Right cardiac atrium (tissue), 5 donors: ENCODE data around the gene SP100. TPM values are rescaled to one million over a fixed set of nuclear protein-coding genes. Genes with fewer than 3 reads are reported as not detected.

Experiments used
- ATAC-seq, 2 donors: fragments of 200-7000 bp; cut with Tn5 transposase; one replicate each; pipeline versions ENCODE4 v1.8.0 to v1.9.1; 2020; ENCODE audit warnings: moderate library complexity in 2 of 2, mild to moderate bottlenecking in 1 of 2
- DNase-seq, 3 donors: peaks; one replicate each; pipeline ENCODE4 v3.0.0-alpha.2; 2020
- H3K27ac ChIP-seq: one replicate; pipeline ENCODE4 v1.5.1; 2013; ENCODE audit warnings: mild to moderate bottlenecking, low read length, control low read depth, moderate library complexity
- H3K27me3 ChIP-seq: one replicate; pipeline ENCODE4 v1.6.1; 2013; ENCODE audit not compliant: control insufficient read depth, insufficient read depth
- H3K4me1 ChIP-seq: one replicate; pipeline ENCODE4 v1.6.1; 2013; ENCODE audit warnings: low read length; ENCODE audit not compliant: control insufficient read depth, insufficient read depth
- H3K4me3 ChIP-seq: one replicate; pipeline ENCODE4 v1.5.1; 2013; ENCODE audit warnings: low read length, control low read depth
- H3K9me3 ChIP-seq: one replicate; pipeline ENCODE4 v1.6.1; 2013; ENCODE audit warnings: low read length; ENCODE audit not compliant: control insufficient read depth
- WGBS: extraction: QIAGEN DNeasy Blood & Tissue Kit; methylation state at CpG from one replicate; pipeline ENCODE4 v1.1.7; 2013; 5-methylcytosine and 5-hydroxymethylcytosine counted together
- intact Hi-C, 4 donors: fragments of 100-400 bp; cut with DNase I; formaldehyde crosslinking; loops; one replicate each; pipeline versions ENCODE4 v1.11.0 to v1.14.0; 2022 to 2023
- polyA plus RNA-seq: library from polyadenylated mRNA; stranded (reverse); fragments of 200-250 nt; gene quantifications from one replicate; pipeline ENCODE4 v1.2.3, GENCODE V29; 2013
- total RNA-seq, 4 donors: library from RNA; stranded (reverse); fragmentation: NEBNext Ultra II Directional; extraction: Animal tissue kit (Norgen Biotek cat#: 25700); gene quantifications; one replicate each; pipeline ENCODE4 v1.2.1, GENCODE V29; 2021
- donor health status: healthy with polysubstance abuse.
- donor health status: DM: no; HTN: yes; CAD: no.
- donor health status: DM: no; HTN: no; CAD: no.
- donor health status: DM: no; HTN: yes; CAD: no; lungs with severe emphysema.
- donor health status: DM: yes; HTN: yes; CAD: no.

SP100 gene
- total and polyA plus RNA-seq, 5 donors = 64.5 to 88.3 (median 72.1) TPM

DNA sequence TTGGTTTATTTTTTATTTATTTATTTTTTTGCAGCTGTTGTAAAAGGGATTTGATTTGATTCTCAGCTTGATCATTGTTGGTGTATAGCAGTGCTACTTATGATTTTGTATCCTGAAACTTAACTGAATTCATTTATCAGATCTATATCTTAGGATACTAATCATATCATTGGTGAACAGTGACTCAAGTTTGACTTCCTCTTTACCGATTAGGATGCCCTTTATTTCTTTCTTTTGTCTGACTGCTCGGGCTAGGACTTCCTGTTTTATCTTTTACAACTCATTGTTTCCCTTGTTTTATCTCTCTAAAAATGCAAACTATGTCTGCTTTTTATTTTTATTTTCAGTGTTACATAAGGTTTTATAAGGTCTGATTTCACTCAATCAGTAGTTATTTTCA is 23.6 kb downstream of the SP100 start:
- Histone ChIP-seq H3K4me1 (peaks cover 3% of the 10 kb centered on the region), H3K4me3 (no peak overlapping the region), H3K9me3 (no peaks in the 10 kb centered on the region), H3K27ac (no peak overlapping the region), H3K27me3 (no peaks in the 10 kb centered on the region)
- intact Hi-C loops = no loop called here
- ATAC-seq = peak in 1 of 2 donors; percentile 43
- no peak for DNase-seq
- WGBS = 18% methylated on average over 2 of the region's 2 CpGs

GRCh38 chr2:230441227-230441897 is 25.4 kb downstream of the SP100 start:
- ATAC-seq = peak; percentile 72 to 85
- peak in 2 of 3 donors; percentile 32 to 60 for DNase-seq
- peaks cover 3% of the 10 kb centered on the region for H3K4me1 ChIP-seq
- H3K27ac ChIP-seq = no peak overlapping the region
- no peak overlapping the region for H3K4me3 ChIP-seq
- WGBS = 61% methylated on average over 4 of the region's 4 CpGs
- H3K9me3 ChIP-seq = no peaks in the 10 kb centered on the region
- intact Hi-C loops = no loop called here
- H3K27me3 ChIP-seq = no peaks in the 10 kb centered on the region

GRCh38 chr2:230443541-230443940 is 27.5 kb downstream of the SP100 start:
- intact Hi-C loops = no loop called here
- H3K4me1 ChIP-seq = peaks cover 3% of the 10 kb centered on the region
- 90% methylated on average over 2 of the region's 2 CpGs for WGBS

GRCh38 chr2:230444832-230445231 is 28.8 kb downstream of the SP100 start:
- no peak for DNase-seq
- Histone ChIP-seq H3K9me3 (no peaks in the 10 kb centered on the region), H3K4me3 (no peak overlapping the region), H3K27ac (no peak overlapping the region), H3K27me3 (no peaks in the 10 kb centered on the region), H3K4me1 (peaks cover 3% of the 10 kb centered on the region)
- WGBS = 82% methylated on average over 2 of the region's 2 CpGs
- intact Hi-C loops = no loop called here
- no peak for ATAC-seq

More at GRCh38 chr2:230443541-230443940, 27.5 kb downstream of the SP100 start:
- Histone ChIP-seq H3K4me3 (no peak overlapping the region), H3K27me3 (no peaks in the 10 kb centered on the region), H3K9me3 (no peaks in the 10 kb centered on the region), H3K27ac (no peak overlapping the region)
- DNase-seq = no peak
- no peak for ATAC-seq

- no peaks in the 10 kb centered on the region for H3K27me3 ChIP-seq
- no peak for ATAC-seq
- 84% methylated on average over 7 of the region's 7 CpGs for WGBS
- DNase-seq = no peak
- no peak overlapping the region for H3K27ac ChIP-seq
- no peak overlapping the region for H3K4me3 ChIP-seq
- H3K4me1 ChIP-seq = peaks cover 1% of the 10 kb centered on the region
- H3K9me3 ChIP-seq = no peaks in the 10 kb centered on the region
- intact Hi-C loops = no loop called here
These were observed 31.0 kb downstream of the SP100 start for GRCh38 chr2:230447036-230447435.

DNA sequence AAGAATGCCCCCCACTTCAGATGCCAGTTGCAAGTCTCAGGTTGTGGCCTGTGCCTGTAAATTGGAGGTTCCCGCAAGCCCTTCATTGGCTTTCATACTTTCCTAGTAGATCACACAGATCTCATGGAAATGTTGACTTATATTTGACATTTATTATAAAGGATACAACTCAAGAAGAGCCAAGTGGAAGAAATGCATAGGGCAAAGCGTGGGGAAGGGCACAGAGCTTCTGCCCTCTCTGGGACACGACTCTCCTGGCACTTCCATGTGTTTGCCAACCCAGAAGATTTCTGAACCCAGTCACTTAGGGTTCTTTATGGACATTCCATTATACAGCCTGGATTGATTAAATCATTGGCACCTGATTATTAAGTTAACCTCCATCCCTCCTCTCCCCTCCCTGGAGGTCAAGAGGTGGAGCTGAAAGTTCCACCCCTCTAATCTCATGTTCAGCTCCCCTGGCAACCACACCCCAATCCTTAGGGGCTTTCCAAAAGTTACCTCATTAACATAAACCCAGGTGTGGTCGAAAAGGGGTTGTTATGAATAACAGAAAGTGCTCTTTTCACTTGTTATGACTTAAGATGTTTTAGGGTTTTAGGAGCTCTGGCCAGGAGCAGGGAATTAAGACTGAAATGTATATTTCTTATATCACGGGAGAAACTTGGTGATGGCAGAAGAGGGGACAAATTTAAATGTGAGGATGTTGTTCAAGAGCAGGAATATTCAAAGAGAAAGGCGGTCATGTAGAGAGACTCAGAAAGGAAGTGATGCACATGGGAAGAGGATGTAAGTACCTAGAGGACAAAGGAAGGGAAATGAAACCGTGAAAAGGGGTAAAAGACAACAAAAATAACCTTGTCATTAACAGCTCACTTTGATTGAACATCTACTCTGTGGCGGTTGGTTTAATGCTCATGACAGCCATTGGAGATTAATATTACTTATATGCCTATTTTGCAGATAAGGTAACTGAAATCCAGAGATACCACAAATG is 31.8 kb downstream of the SP100 start:
- Histone ChIP-seq H3K27ac (no peak overlapping the region), H3K4me3 (no peak overlapping the region), H3K27me3 (no peaks in the 10 kb centered on the region), H3K9me3 (no peaks in the 10 kb centered on the region), H3K4me1 (peaks cover 1% of the 10 kb centered on the region)
- ATAC-seq (no peak), DNase-seq (no peak)
- 81% methylated on average over 8 of the region's 8 CpGs for WGBS
- intact Hi-C loops = no loop called here

DNA sequence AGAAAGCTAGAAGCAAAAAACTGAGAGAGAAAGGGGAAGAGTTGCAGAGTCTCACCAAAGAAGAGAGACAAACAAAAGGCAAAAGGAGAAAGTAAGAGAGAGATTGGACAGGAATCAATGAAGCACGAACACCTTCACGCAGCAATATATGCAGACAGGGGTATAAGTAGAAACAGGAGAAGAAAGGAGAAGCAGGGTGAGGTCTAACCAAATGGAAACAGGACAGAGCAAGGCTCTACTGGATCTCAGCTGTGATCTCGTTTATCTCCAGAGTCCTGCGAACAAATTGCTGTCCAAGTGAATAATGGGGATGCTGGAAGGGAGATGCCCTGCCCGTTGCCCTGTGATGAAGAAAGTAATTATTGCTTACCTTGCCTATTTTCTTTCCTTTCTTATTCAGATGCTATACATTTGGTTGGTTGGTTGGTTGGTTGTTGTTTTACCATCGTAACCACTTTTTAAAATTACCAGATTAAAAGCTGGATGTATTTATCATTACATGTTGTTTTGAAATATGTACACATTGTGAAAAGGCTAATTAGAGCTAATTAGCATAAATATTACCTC is 34.0 kb downstream of the SP100 start:
- Histone ChIP-seq H3K9me3 (no peaks in the 10 kb centered on the region), H3K4me1 (no peaks in the 10 kb centered on the region), H3K4me3 (no peak overlapping the region), H3K27ac (no peak overlapping the region), H3K27me3 (no peaks in the 10 kb centered on the region)
- no peak for ATAC-seq
- no peak for DNase-seq
- 90% methylated on average over 6 of the region's 6 CpGs for WGBS
- intact Hi-C loops = no loop called here

GRCh38 chr2:230453006-230453405 is 37.0 kb downstream of the SP100 start:
- no peaks in the 10 kb centered on the region for H3K27me3 ChIP-seq
- whole genome bisulfite sequencing = 87% methylated on average over 2 of the region's 2 CpGs
- no peaks in the 10 kb centered on the region for H3K9me3 ChIP-seq
- ATAC-seq (no peak), DNase-seq (no peak)
- no peak overlapping the region for H3K27ac ChIP-seq
- intact Hi-C loops = no loop called here
- H3K4me3 ChIP-seq = no peak overlapping the region
- H3K4me1 ChIP-seq = no peaks in the 10 kb centered on the region

DNA sequence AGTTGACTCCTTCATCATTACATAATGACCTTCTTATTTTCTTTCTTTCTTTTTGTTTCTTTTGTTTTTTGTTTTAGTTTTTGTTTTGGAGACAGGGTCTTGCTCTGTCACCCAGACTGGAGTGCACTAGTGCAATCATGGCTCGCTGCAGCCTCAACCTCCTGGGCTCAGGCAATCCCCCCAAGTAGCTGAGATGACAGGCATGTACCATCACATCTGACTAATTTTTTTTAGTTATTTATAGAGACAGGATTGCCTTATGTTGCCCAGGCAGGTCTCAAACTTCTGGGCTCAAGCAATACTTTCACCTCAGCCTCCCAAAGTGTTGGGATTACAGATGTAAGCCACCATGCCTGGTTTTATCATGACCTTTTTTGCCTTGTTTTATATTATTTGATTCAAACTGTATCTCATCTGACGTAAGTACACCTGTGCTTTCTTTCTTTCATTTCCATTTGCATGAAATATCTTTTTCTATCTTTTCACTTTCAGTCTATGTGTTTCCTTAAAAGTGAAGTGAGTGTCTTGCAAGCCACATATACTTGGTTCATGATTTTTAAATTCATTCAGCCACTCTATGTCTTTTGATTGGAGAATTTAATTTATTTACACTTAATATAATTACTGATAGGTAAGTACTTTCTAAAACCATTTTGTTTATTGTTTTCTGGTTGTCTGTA is 39.1 kb downstream of the SP100 start:
- intact Hi-C loops = no loop called here

DNA sequence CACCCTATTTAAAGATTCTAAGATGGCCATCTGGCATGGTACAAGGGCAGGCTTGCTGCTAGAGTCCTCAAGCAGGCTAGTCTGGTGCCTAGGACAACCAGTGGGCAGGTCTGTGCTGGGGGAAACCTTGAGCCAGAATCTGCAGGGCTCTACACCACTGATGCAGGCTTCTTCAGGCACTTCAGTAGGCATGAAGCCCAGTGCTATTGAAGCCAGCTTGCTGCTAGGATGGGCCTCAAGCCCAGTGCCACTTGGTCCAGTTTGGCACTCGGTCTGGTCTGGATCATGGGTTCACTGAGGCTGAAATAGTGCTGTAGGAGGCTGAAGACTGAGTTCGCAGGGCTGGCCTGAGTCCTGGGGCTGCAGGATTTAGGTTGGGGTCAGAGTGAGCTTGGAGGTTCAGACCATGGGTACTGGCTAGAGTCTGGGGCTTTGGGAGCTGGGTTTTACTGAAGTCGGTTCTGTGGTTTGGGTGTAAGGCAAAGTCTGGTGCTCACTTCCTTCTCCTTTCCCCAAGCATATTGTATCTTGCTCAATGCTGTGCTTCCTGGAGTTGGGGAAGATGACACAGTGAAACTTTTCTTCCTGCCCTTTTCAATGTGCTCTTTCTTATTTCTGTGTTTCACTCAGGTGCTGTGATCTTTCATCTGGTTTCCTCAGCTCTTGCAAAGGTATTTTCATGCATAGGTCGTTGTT is 41.2 kb downstream of the SP100 start:
- peak; percentile 47 to 62 for ATAC-seq
- H3K9me3 ChIP-seq = no peaks in the 10 kb centered on the region
- 75% methylated on average over 4 of the region's 4 CpGs for WGBS
- DNase-seq = no peak
- no peak overlapping the region for H3K27ac ChIP-seq
- H3K4me1 ChIP-seq = no peaks in the 10 kb centered on the region
- intact Hi-C loops = no loop called here
- H3K27me3 ChIP-seq = no peaks in the 10 kb centered on the region
- H3K4me3 ChIP-seq = no peak overlapping the region

More for the DNA sequence above, 39.1 kb downstream of the SP100 start:
- 97% methylated on average over 2 of the region's 2 CpGs for WGBS
- DNase-seq (no peak), ATAC-seq (no peak)
- H3K27me3 ChIP-seq = no peaks in the 10 kb centered on the region
- H3K27ac ChIP-seq = no peak overlapping the region
- H3K9me3 ChIP-seq = no peaks in the 10 kb centered on the region
- no peaks in the 10 kb centered on the region for H3K4me1 ChIP-seq
- H3K4me3 ChIP-seq = no peak overlapping the region
